HepG2 (cell line): ENCODE results near the gene PHF10. TPM values are rescaled to one million over a fixed set of nuclear protein-coding genes. Genes with fewer than 3 reads are reported as not detected.
A peak's percentile ranks its signal among the peaks of the same experiment; 100 is the strongest.

Experiments used
- CSRNP2 ChIP-seq: sonication (generic); formaldehyde crosslinking; conservative IDR thresholded peaks from 2 replicates; pipeline ENCODE4 v1.8.0; 2022; ENCODE audit warnings: low read depth, missing genetic modification reagents
- DBP ChIP-seq: sonication (generic); formaldehyde crosslinking; IDR thresholded peaks from 2 replicates; pipeline ENCODE4 v1.4.0; 2020; ENCODE audit warnings: missing genetic modification reagents; ENCODE audit errors: not compliant biosample characterization
- GRHL1 ChIP-seq: sonication (generic); formaldehyde crosslinking; conservative IDR thresholded peaks from 2 replicates; pipeline ENCODE4 v1.8.0; 2022; ENCODE audit warnings: missing genetic modification reagents
- HDAC2 ChIP-seq: sonication (generic); formaldehyde crosslinking; IDR thresholded peaks from 2 replicates; pipeline ENCODE4 v1.4.0; 2020; ENCODE audit warnings: missing genetic modification reagents
- ONECUT2 ChIP-seq: sonication (generic); formaldehyde crosslinking; IDR thresholded peaks from 2 replicates; pipeline ENCODE4 v1.4.0; 2020; ENCODE audit warnings: missing genetic modification reagents
- PAX8 ChIP-seq: sonication (generic); formaldehyde crosslinking; IDR thresholded peaks from 2 replicates; pipeline ENCODE4 v1.8.0; 2022; ENCODE audit warnings: mild to moderate bottlenecking, missing genetic modification reagents, borderline replicate concordance
- RAD21 ChIP-seq: fragments of 450-650 bp; formaldehyde crosslinking; IDR thresholded peaks from 2 replicates; pipeline ENCODE4 v1.5.0; 2020; ENCODE audit warnings: mild to moderate bottlenecking
- REST ChIP-seq, 2 experiments: IDR thresholded peaks; 2 replicates each; pipeline ENCODE4 v1.6.1; 2011 to 2012; ENCODE audit warnings: low read length in 2 of 2, borderline replicate concordance in 1 of 2, low read depth in 1 of 2, mild to moderate bottlenecking in 1 of 2, moderate library complexity in 1 of 2
- SIX4 ChIP-seq: sonication (generic); formaldehyde crosslinking; IDR thresholded peaks from 2 replicates; pipeline ENCODE4 v1.4.0; 2020; ENCODE audit warnings: missing genetic modification reagents
- SMYD3 ChIP-seq: sonication (generic); formaldehyde crosslinking; IDR thresholded peaks from 2 replicates; pipeline ENCODE4 v1.8.1; 2023; ENCODE audit warnings: mild to moderate bottlenecking, missing genetic modification reagents
- USF2 ChIP-seq, 2 experiments: sonication (generic) in 1 of 2; formaldehyde crosslinking in 1 of 2; IDR thresholded peaks; 2 replicates each; pipeline versions ENCODE4 v1.5.1 to v1.6.1; 2011 to 2020; ENCODE audit warnings: borderline replicate concordance in 1 of 2, low read depth in 1 of 2, low read length in 1 of 2, mild to moderate bottlenecking in 1 of 2, missing genetic modification reagents in 1 of 2, moderate library complexity in 1 of 2
- WIZ ChIP-seq: sonication (generic); formaldehyde crosslinking; IDR thresholded peaks from 2 replicates; pipeline ENCODE4 v1.5.1; 2020; ENCODE audit warnings: mild to moderate bottlenecking, missing genetic modification reagents
- ZFY ChIP-seq: sonication (generic); formaldehyde crosslinking; IDR thresholded peaks from 2 replicates; pipeline ENCODE4 v1.4.0; 2020; ENCODE audit warnings: missing genetic modification reagents
- ZNF577 ChIP-seq: sonication (generic); formaldehyde crosslinking; IDR thresholded peaks from 2 replicates; pipeline ENCODE4 v1.4.0; 2020; ENCODE audit warnings: mild to moderate bottlenecking, low read depth, missing genetic modification reagents, borderline replicate concordance
- ZNF704 ChIP-seq: sonication (generic); formaldehyde crosslinking; IDR thresholded peaks from 2 replicates; pipeline ENCODE4 v1.8.1; 2023; ENCODE audit warnings: mild to moderate bottlenecking, inconsistent platforms, moderate library complexity, missing genetic modification reagents, borderline replicate concordance
- ZSCAN20 ChIP-seq: sonication (generic); formaldehyde crosslinking; IDR thresholded peaks from 2 replicates; pipeline ENCODE4 v1.4.0; 2020; ENCODE audit warnings: missing genetic modification reagents, mild to moderate bottlenecking, borderline replicate concordance
- polyA plus RNA-seq, 8 experiments: library from polyadenylated mRNA; depleted of rRNA in 3 of 8; stranded (reverse) in 7 of 8; unstranded in 1 of 8; fragments of >200 nt; fragmentation: Illumina TruSeq in 4 of 8; extraction: Trizol in 4 of 8; gene quantifications; 2 replicates each; pipeline versions ENCODE4 v1.2.1 to v1.2.3, GENCODE V29; 2011 to 2016; ENCODE audit warnings: low read depth in 4 of 8, missing spikeins in 1 of 8, mixed read lengths in 1 of 8; ENCODE audit not compliant: insufficient read depth in 1 of 8
- total RNA-seq, 5 experiments: library from RNA; depleted of rRNA; stranded (reverse); fragments of >200 nt; fragmentation: Illumina TruSeq; extraction: Trizol; gene quantifications; 2 replicates each; pipeline ENCODE4 v1.2.3, GENCODE V29; 2016; ENCODE audit warnings: low read depth in 1 of 5

PHF10 gene
- total and polyA plus RNA-seq, 2 of the 13 experiments (the other 11 are each of a cell fraction or from before 2014, with no cell fraction given) = 42.1 to 84.1 TPM

- TF ChIP-seq WIZ = no peak
- TF ChIP-seq ONECUT2 (CRISPR knock-in tag) = no peak
- TF ChIP-seq USF2 (IDR thresholded peaks at IDR 0.05; ENCODE audit: low read depth, low read length) = no peak
- TF ChIP-seq USF2 (CRISPR knock-in tag; IDR thresholded peaks at IDR 0.05; ENCODE audit: borderline replicate concordance) = no peak
- no peak for TF ChIP-seq ZFY (CRISPR knock-in tag)
- no peak for TF ChIP-seq PAX8 (CRISPR knock-in tag)
- TF ChIP-seq REST (IDR thresholded peaks at IDR 0.05; ENCODE audit: borderline replicate concordance in 1 of 2, low read depth in 1 of 2, low read length in 2 of 2) = no peak
- no peak for TF ChIP-seq SMYD3 (CRISPR knock-in tag)
- no peak for TF ChIP-seq ZNF704 (CRISPR knock-in tag)
- no peak for TF ChIP-seq DBP (CRISPR knock-in tag)
- TF ChIP-seq ZNF577 (CRISPR knock-in tag) = no peak
- TF ChIP-seq RAD21 (CRISPR knock-in tag) = no peak
- TF ChIP-seq ZSCAN20 = no peak
- TF ChIP-seq HDAC2 (CRISPR knock-in tag) = peak; percentile 38
- no peak for TF ChIP-seq CSRNP2 (CRISPR knock-in tag)
- TF ChIP-seq GRHL1 (CRISPR knock-in tag) = no peak
- no peak for TF ChIP-seq SIX4 (CRISPR knock-in tag)
Measured at GRCh38 chr6:169722362-169723199, 1.7 kb downstream of the PHF10 start (continued).
